ENCODE data around the gene TUBB2A.

DNA sequence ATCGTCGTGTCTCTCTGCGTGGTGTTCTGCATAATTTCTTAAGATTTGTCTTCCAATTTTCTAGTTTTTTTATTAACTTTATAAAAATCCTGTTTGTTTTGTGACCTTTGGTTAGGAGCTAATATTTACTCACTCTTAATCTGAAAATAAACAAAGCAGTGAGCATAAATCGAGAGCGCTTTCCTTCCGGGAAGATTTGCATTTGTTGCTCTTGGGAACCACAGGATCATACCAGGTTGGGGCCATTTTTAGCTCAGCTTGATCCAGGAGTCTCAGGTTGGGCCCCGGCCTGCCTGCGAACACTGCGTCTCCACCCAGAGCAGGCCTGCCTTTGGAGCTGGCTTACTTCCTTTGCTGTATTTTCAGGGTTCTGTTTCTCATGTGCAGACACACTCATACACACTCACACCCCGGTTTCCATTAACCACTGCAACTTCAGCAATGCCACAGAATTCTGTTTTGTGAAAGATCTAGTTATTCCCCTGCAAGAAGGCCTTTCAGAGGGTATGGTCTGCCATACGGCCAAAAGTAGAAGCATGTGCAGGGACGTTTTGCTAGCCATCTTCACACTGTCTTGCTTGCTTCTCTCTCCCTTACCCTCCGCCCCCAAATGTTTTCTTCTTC is 21.6 kb downstream of the TUBB2A start:
- no peak for TF ChIP-seq EZH2 (IDR thresholded peaks at IDR 0.05; ENCODE audit: low read length, unreplicated experiment)
- TF ChIP-seq, protein P1, sequence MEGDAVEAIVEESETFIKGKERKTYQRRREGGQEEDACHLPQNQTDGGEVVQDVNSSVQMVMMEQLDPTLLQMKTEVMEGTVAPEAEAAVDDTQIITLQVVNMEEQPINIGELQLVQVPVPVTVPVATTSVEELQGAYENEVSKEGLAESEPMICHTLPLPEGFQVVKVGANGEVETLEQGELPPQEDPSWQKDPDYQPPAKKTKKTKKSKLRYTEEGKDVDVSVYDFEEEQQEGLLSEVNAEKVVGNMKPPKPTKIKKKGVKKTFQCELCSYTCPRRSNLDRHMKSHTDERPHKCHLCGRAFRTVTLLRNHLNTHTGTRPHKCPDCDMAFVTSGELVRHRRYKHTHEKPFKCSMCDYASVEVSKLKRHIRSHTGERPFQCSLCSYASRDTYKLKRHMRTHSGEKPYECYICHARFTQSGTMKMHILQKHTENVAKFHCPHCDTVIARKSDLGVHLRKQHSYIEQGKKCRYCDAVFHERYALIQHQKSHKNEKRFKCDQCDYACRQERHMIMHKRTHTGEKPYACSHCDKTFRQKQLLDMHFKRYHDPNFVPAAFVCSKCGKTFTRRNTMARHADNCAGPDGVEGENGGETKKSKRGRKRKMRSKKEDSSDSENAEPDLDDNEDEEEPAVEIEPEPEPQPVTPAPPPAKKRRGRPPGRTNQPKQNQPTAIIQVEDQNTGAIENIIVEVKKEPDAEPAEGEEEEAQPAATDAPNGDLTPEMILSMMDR (conservative IDR thresholded peaks at IDR 0.05; ENCODE audit: low read depth, low read length), result no peak
